Kidney epithelial cell (primary cell): ENCODE measurements around the gene NUP42. TPM values are rescaled to one million over a fixed set of nuclear protein-coding genes. Genes with fewer than 3 reads are reported as not detected.

Experiments
- DNase-seq: peaks from one replicate; pipeline ENCODE4 v3.0.0-alpha.2; 2010; ENCODE audit warnings: low read depth
- H3K27me3 ChIP-seq: 2 replicates; pipeline ENCODE4 v1.6.0; 2011; ENCODE audit warnings: low read length; ENCODE audit not compliant: control insufficient read depth, insufficient read depth
- H3K36me3 ChIP-seq: 2 replicates; pipeline ENCODE4 v1.5.1; 2011; ENCODE audit warnings: low read length; ENCODE audit not compliant: control insufficient read depth, insufficient read depth
- H3K4me3 ChIP-seq: 2 replicates; pipeline ENCODE4 v1.5.1; 2011; ENCODE audit warnings: low read depth, mild to moderate bottlenecking, control low read depth, low read length
- CTCF ChIP-seq: IDR thresholded peaks from 2 replicates; pipeline ENCODE4 v1.5.1; 2011; ENCODE audit warnings: mild to moderate bottlenecking, moderate library complexity, low read length, control low read depth, inconsistent platforms; ENCODE audit not compliant: insufficient read depth, poor library complexity, severe bottlenecking
- total RNA-seq: library from RNA; depleted of rRNA; stranded (reverse); fragments of >200 nt; gene quantifications from 2 replicates; pipeline ENCODE4 v1.2.3, GENCODE V29; 2015

The NUP42 gene
- total RNA-seq, 1 donor from 2014 or later, result 50.1 TPM

GRCh38 chr7:23212841-23213240, 31.0 kb downstream of the NUP42 start:
- no peaks in the 10 kb centered on the region for H3K36me3 ChIP-seq
- no peak for TF ChIP-seq CTCF
- no peaks in the 10 kb centered on the region for H3K27me3 ChIP-seq
- DNase-seq, result no peak
- H3K4me3 ChIP-seq, result no peak overlapping the region

- TF ChIP-seq CTCF, result no peak
- H3K4me3 ChIP-seq, result no peak overlapping the region
- no peaks in the 10 kb centered on the region for H3K27me3 ChIP-seq
- no peaks in the 10 kb centered on the region for H3K36me3 ChIP-seq
- no peak for DNase-seq
These were observed 31.9 kb downstream of the NUP42 start for GRCh38 chr7:23213755-23214154.

- Histone ChIP-seq H3K27me3 (no peaks in the 10 kb centered on the region), H3K4me3 (no peak overlapping the region), H3K36me3 (no peaks in the 10 kb centered on the region)
- no peak for TF ChIP-seq CTCF
- DNase-seq, result no peak
These were observed 32.6 kb downstream of the NUP42 start for GRCh38 chr7:23214423-23214822.

- no peak for TF ChIP-seq CTCF
- Histone ChIP-seq H3K27me3 (no peaks in the 10 kb centered on the region), H3K36me3 (no peaks in the 10 kb centered on the region), H3K4me3 (no peak overlapping the region)
- no peak for DNase-seq
These were observed 33.1 kb downstream of the NUP42 start for GRCh38 chr7:23214938-23215337.

GRCh38 chr7:23216021-23216420, 34.2 kb downstream of the NUP42 start:
- Histone ChIP-seq H3K4me3 (no peak overlapping the region), H3K27me3 (peaks cover 3% of the 10 kb centered on the region), H3K36me3 (no peaks in the 10 kb centered on the region)
- DNase-seq, result no peak
- TF ChIP-seq CTCF, result no peak

- no peak for TF ChIP-seq CTCF
- DNase-seq, result no peak
- no peak overlapping the region for H3K4me3 ChIP-seq
- H3K27me3 ChIP-seq, result peaks cover 4% of the 10 kb centered on the region
- H3K36me3 ChIP-seq, result no peaks in the 10 kb centered on the region
These were observed 36.3 kb downstream of the NUP42 start for GRCh38 chr7:23218196-23218595.
